Cardiac muscle cell (in vitro differentiated cells and primary cell): ENCODE measurements around the gene DHRS9. TPM values are rescaled to one million over a fixed set of nuclear protein-coding genes. Genes with fewer than 3 reads are reported as not detected.

Experiments used
- DNase-seq, 2 donors: peaks; one replicate each; pipeline versions ENCODE4 v3.0.0 to v3.0.0-alpha.2; 2010 to 2017; ENCODE audit warnings: low read depth in 1 of 2, low spot score in 1 of 2
- H3K27ac ChIP-seq: fragments of 200-600 bp; sonication (generic); 2 replicates; pipeline ENCODE4 v1.5.1; 2016
- H3K27me3 ChIP-seq: fragments of 200-600 bp; sonication (generic); 2 replicates; pipeline ENCODE4 v1.6.0; 2016; ENCODE audit warnings: control low read depth
- H3K36me3 ChIP-seq: fragments of 200-600 bp; sonication (generic); 2 replicates; pipeline ENCODE4 v1.5.1; 2016; ENCODE audit warnings: control low read depth
- H3K4me1 ChIP-seq: fragments of 200-600 bp; sonication (generic); 2 replicates; pipeline ENCODE4 v1.8.1; 2017; ENCODE audit warnings: low read depth, mild to moderate bottlenecking, mixed run types
- H3K4me3 ChIP-seq: fragments of 200-600 bp; sonication (generic); 2 replicates; pipeline ENCODE4 v1.5.1; 2016; ENCODE audit warnings: mild to moderate bottlenecking
- H3K9me3 ChIP-seq: fragments of 200-600 bp; sonication (generic); 2 replicates; pipeline ENCODE4 v1.5.1; 2017; ENCODE audit warnings: low read depth, mild to moderate bottlenecking, control low read depth
- polyA plus RNA-seq: library from polyadenylated mRNA; unstranded; fragments of >200 nt; fragmentation: Nextera tagmentation; extraction: Ambion mirVana; gene quantifications from 2 replicates; pipeline ENCODE4 v1.2.1, GENCODE V29; 2016
- total RNA-seq: library from RNA; depleted of rRNA; stranded (reverse); fragments of >200 nt; gene quantifications from 2 replicates; pipeline ENCODE4 v1.2.3, GENCODE V29; 2016
- TF ChIP-seq, protein P1 (sequence below): IDR thresholded peaks from 2 replicates; pipeline ENCODE4 v1.5.1; 2012; ENCODE audit warnings: low read depth, mild to moderate bottlenecking, low read length

Gene DHRS9
- total and polyA plus RNA-seq, 2 experiments from 2014 or later: 1.4 TPM; not detected in 1

- peaks cover 14% of the 10 kb centered on the region for H3K4me1 ChIP-seq
- no peaks in the 10 kb centered on the region for H3K9me3 ChIP-seq
- H3K4me3 ChIP-seq: no peak overlapping the region
- DNase-seq: peak in 1 of 2 donors; percentile 64
- no peaks in the 10 kb centered on the region for H3K36me3 ChIP-seq
- no peaks in the 10 kb centered on the region for H3K27me3 ChIP-seq
- H3K27ac ChIP-seq: no peak overlapping the region
- TF ChIP-seq, protein P1, sequence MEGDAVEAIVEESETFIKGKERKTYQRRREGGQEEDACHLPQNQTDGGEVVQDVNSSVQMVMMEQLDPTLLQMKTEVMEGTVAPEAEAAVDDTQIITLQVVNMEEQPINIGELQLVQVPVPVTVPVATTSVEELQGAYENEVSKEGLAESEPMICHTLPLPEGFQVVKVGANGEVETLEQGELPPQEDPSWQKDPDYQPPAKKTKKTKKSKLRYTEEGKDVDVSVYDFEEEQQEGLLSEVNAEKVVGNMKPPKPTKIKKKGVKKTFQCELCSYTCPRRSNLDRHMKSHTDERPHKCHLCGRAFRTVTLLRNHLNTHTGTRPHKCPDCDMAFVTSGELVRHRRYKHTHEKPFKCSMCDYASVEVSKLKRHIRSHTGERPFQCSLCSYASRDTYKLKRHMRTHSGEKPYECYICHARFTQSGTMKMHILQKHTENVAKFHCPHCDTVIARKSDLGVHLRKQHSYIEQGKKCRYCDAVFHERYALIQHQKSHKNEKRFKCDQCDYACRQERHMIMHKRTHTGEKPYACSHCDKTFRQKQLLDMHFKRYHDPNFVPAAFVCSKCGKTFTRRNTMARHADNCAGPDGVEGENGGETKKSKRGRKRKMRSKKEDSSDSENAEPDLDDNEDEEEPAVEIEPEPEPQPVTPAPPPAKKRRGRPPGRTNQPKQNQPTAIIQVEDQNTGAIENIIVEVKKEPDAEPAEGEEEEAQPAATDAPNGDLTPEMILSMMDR: no peak
Observed at GRCh38 chr2:169139145-169139544, 69.8 kb downstream of the DHRS9 start.

GRCh38 chr2:169139993-169140767, 70.8 kb downstream of the DHRS9 start:
- TF ChIP-seq, protein P1: no peak
- DNase-seq: no peak

DNA sequence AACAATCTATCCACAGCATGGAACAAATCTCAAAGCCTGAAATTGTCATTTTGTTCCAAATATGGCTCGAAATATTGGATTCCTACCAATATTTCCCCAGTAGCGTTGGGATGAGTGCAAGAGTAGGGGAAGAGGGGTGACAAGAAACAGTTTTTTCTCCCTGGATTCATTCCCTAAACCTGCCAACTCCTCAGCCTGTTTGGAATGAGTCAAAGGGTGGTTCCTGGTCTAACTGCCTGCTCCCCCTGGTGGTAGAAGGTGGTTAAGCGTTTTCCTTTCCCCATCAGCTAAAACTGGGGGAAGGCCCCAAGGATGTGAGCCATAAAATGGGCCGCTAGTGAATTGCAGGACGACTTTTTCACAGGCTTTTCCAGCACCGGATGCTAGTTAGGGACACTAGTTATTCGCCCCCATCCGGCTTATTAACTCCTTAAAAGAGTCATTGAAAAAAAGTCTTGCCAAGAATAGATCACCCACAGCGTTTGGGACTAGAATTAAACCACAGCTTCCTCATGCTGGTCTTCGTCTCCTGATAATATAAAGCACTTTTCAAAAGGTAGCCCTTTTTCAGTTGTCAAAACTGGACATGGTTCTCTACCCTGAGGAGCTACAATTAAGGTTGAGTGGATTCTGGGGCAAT, 72.5 kb downstream of the DHRS9 start:
- Histone ChIP-seq H3K27ac (no peak overlapping the region), H3K9me3 (no peaks in the 10 kb centered on the region), H3K27me3 (no peaks in the 10 kb centered on the region), H3K36me3 (no peaks in the 10 kb centered on the region), H3K4me3 (no peak overlapping the region), H3K4me1 (peaks cover 14% of the 10 kb centered on the region)
- TF ChIP-seq, protein P1: peak; percentile 97
- peak; percentile 72 to 80 for DNase-seq

More at GRCh38 chr2:169139993-169140767, 70.8 kb downstream of the DHRS9 start:
- Histone ChIP-seq H3K36me3 (no peaks in the 10 kb centered on the region), H3K9me3 (no peaks in the 10 kb centered on the region), H3K27ac (no peak overlapping the region), H3K4me3 (no peak overlapping the region), H3K4me1 (peaks cover 14% of the 10 kb centered on the region), H3K27me3 (no peaks in the 10 kb centered on the region)

GRCh38 chr2:169143998-169144397, 74.6 kb downstream of the DHRS9 start:
- Histone ChIP-seq H3K27ac (no peak overlapping the region), H3K4me1 (peaks cover 6% of the 10 kb centered on the region), H3K9me3 (no peaks in the 10 kb centered on the region), H3K27me3 (no peaks in the 10 kb centered on the region), H3K4me3 (no peak overlapping the region), H3K36me3 (no peaks in the 10 kb centered on the region)
- TF ChIP-seq, protein P1: no peak
- no peak for DNase-seq

Other genes starting within 250 kb of the DHRS9 start
- gene SPC25, start 179.1 kb upstream of the DHRS9 start, total RNA-seq: 3.3 and 10.1 TPM in 2 replicates
- 12.0 and 33.6 TPM in 2 replicates for gene SPC25, start 179.1 kb upstream of the DHRS9 start, polyA plus RNA-seq
- not detected in 2 replicates for gene G6PC2, start 168.3 kb upstream of the DHRS9 start, total RNA-seq
- not detected in 2 replicates for gene G6PC2, start 168.3 kb upstream of the DHRS9 start, polyA plus RNA-seq
- gene ABCB11, start 38.2 kb upstream of the DHRS9 start, total RNA-seq: 0.12 and 0.32 TPM in 2 replicates
- gene ABCB11, start 38.2 kb upstream of the DHRS9 start, polyA plus RNA-seq: 0.02 and 0.06 TPM in 2 replicates